HepG2 (cell line): ENCODE measurements around the gene PCDHGA1. TPM values are rescaled to one million over a fixed set of nuclear protein-coding genes. Genes with fewer than 3 reads are reported as not detected.
"Not testable (repeated sequence)": the region's sequence is repeated elsewhere in the genome, so short reads cannot be mapped to it uniquely, and the experiment has no call there.

Experiments used
- ATAC-seq: fragments of 200-7000 bp; cut with Tn5 transposase; 3 replicates; pipeline ENCODE4 v1.9.1; 2020; ENCODE audit warnings: mild to moderate bottlenecking, moderate library complexity
- BruUV-seq: library from RNA; stranded (reverse); fragments of 400-500 nt; replicated peaks from 2 replicates; lab custom pipeline; 2021; lab: Mats Ljungman, UMichigan
- CTCF ChIA-PET: fragments of 300-600 bp; formaldehyde crosslinking; extraction: SDS; loops from one replicate; lab custom pipeline; 2021; ENCODE audit warnings: low total read pairs, inconsistent platforms, low intra/inter-chr PET ratio; lab: Yijun Ruan, JAX
- POLR2A ChIA-PET: fragments of 350-600 bp; sonication (Branson Sonifier 250); formaldehyde crosslinking; loops from one replicate; lab custom pipeline; 2020; ENCODE audit warnings: antibody characterized with exemption, inconsistent platforms; lab: Yijun Ruan, JAX
- DNase-seq: peaks from one replicate; pipeline ENCODE4 v3.0.0-alpha.2; 2015; ENCODE audit warnings: low spot score
- FAIRE-seq: peaks from 3 replicates; lab custom pipeline; 2011; peaks lifted over from hg19 to GRCh38; lab: Jason Lieb, UNC
- H2AFZ ChIP-seq: one replicate; pipeline ENCODE4 v1.6.1; 2011; ENCODE audit warnings: low read length, inconsistent platforms
- H3K27ac ChIP-seq: fragments of 300-600 bp; 3 replicates; pipeline ENCODE4 v1.8.0; 2011; ENCODE audit warnings: mixed run types, mild to moderate bottlenecking, mixed read lengths, low read length, inconsistent platforms; ENCODE audit not compliant: insufficient read depth; ENCODE audit errors: extremely low read length
- H3K27me3 ChIP-seq, 2 experiments: fragments of 200-600 bp in 1 of 2; 2 replicates in 1 of 2; 3 replicates in 1 of 2; pipeline versions ENCODE4 v1.6.0 to v1.8.0; 2011; ENCODE audit warnings: low read length in 2 of 2, mild to moderate bottlenecking in 2 of 2, moderate library complexity in 2 of 2, inconsistent platforms in 1 of 2; ENCODE audit not compliant: insufficient read depth in 2 of 2, control insufficient read depth in 1 of 2
- H3K36me3 ChIP-seq, 2 experiments: fragments of 200-600 bp in 1 of 2; replicated peaks in 1 of 2; 2 replicates in 1 of 2; 3 replicates in 1 of 2; pipeline versions ENCODE4 v1.5.1 to v1.8.0; 2011; ENCODE audit warnings: low read length in 2 of 2, inconsistent platforms in 1 of 2; ENCODE audit not compliant: insufficient read depth in 2 of 2, control insufficient read depth in 1 of 2
- H3K4me1 ChIP-seq: 2 replicates; pipeline ENCODE4 v1.5.1; 2012; ENCODE audit warnings: low read length, inconsistent platforms; ENCODE audit not compliant: insufficient read depth
- H3K4me2 ChIP-seq: 2 replicates; pipeline ENCODE4 v1.6.0; 2011; ENCODE audit warnings: low read depth, low read length, inconsistent platforms
- H3K4me3 ChIP-seq, 3 experiments: fragments of 200-600 bp in 1 of 3; sonication (generic), shearing (Covaris generic) in 1 of 3; replicated peaks in 1 of 3; 2 replicates each; pipeline ENCODE4 v1.5.1; 2011 to 2016; ENCODE audit warnings: low read length in 3 of 3, inconsistent platforms in 2 of 3, low read depth in 2 of 3, mild to moderate bottlenecking in 2 of 3, control low read depth in 1 of 3, mixed read lengths in 1 of 3; ENCODE audit not compliant: insufficient read depth in 1 of 3
- H3K79me2 ChIP-seq: one replicate; pipeline ENCODE4 v1.6.1; 2011; ENCODE audit warnings: low read length, inconsistent platforms; ENCODE audit not compliant: insufficient read depth
- H3K9ac ChIP-seq: 2 replicates; pipeline ENCODE4 v1.6.0; 2011; ENCODE audit warnings: mild to moderate bottlenecking, low read depth, low read length, inconsistent platforms; ENCODE audit not compliant: insufficient read depth
- H3K9me3 ChIP-seq: 2 replicates; pipeline ENCODE4 v1.5.1; 2012; ENCODE audit warnings: mild to moderate bottlenecking, low read length
- H4K20me1 ChIP-seq: 2 replicates; pipeline ENCODE4 v1.6.0; 2011; ENCODE audit warnings: inconsistent platforms, mild to moderate bottlenecking, low read length, moderate library complexity; ENCODE audit not compliant: insufficient read depth
- FOXA1 ChIP-seq, 2 experiments: fragments of 450-650 bp in 1 of 2; sonication (generic) in 1 of 2; formaldehyde crosslinking in 1 of 2; IDR thresholded peaks; 2 replicates each; pipeline versions ENCODE4 v1.4.0 to v1.6.1; 2016 to 2020; ENCODE audit warnings: missing genetic modification reagents in 1 of 2
- NCOA5 ChIP-seq: sonication (generic); formaldehyde crosslinking; IDR thresholded peaks from 2 replicates; pipeline ENCODE4 v1.4.0; 2020; ENCODE audit warnings: missing genetic modification reagents
- NFIC ChIP-seq: IDR thresholded peaks from 2 replicates; pipeline ENCODE4 v1.6.1; 2012; ENCODE audit warnings: mild to moderate bottlenecking, low read length, inconsistent platforms
- PHF8 ChIP-seq: sonication (generic); formaldehyde crosslinking; IDR thresholded peaks from 2 replicates; pipeline ENCODE4 v1.5.0; 2020; ENCODE audit warnings: missing genetic modification reagents
- SYNCRIP ChIP-seq: fragments of 200-400 bp; formaldehyde crosslinking; IDR thresholded peaks from 2 replicates; pipeline ENCODE4 v1.6.1; 2018; ENCODE audit warnings: mild to moderate bottlenecking, low read depth, low read length; ENCODE audit not compliant: insufficient read depth
- ZBED4 ChIP-seq: sonication (generic); formaldehyde crosslinking; IDR thresholded peaks from 2 replicates; pipeline ENCODE4 v1.4.0; 2020; ENCODE audit warnings: missing genetic modification reagents, borderline replicate concordance
- ZBTB21 ChIP-seq: sonication (generic); formaldehyde crosslinking; IDR thresholded peaks from 2 replicates; pipeline ENCODE4 v1.4.0; 2020; ENCODE audit warnings: missing genetic modification reagents
- ZMYM2 ChIP-seq: sonication (generic); formaldehyde crosslinking; IDR thresholded peaks from 2 replicates; pipeline ENCODE4 v1.8.0; 2022; ENCODE audit warnings: mild to moderate bottlenecking, missing genetic modification reagents
- ZNF432 ChIP-seq: sonication (generic); formaldehyde crosslinking; IDR thresholded peaks from 2 replicates; pipeline ENCODE4 v1.5.0; 2020; ENCODE audit warnings: missing genetic modification reagents, mild to moderate bottlenecking, borderline replicate concordance
- ZNF7 ChIP-seq: IDR thresholded peaks from 2 replicates; pipeline ENCODE4 v1.6.1; 2016; ENCODE audit warnings: missing biosample characterization, missing genetic modification reagents
- WGBS: methylation state at CpG from one replicate; pipeline ENCODE4 v1.1.6; 2017; ENCODE audit warnings: low lambda C conversion rate; 5-methylcytosine and 5-hydroxymethylcytosine counted together
- in situ Hi-C: cut with HindIII; loops from 2 replicates; pipeline ENCODE4 v1.10.0; 2017; ENCODE audit warnings: low pct_unique_long_range_greater_than_20kb; ENCODE audit not compliant: extremely low pct_ligation_motif_present
- intact Hi-C: fragments of 100-400 bp; cut with micrococcal nuclease; formaldehyde crosslinking; loops from one replicate; pipeline ENCODE4 v1.10.0; 2022; ENCODE audit not compliant: unreplicated experiment
- polyA plus RNA-seq, 8 experiments: library from polyadenylated mRNA; depleted of rRNA in 3 of 8; stranded (reverse) in 7 of 8; unstranded in 1 of 8; fragments of >200 nt; fragmentation: Illumina TruSeq in 4 of 8; extraction: Trizol in 4 of 8; gene quantifications; 2 replicates each; pipeline versions ENCODE4 v1.2.1 to v1.2.3, GENCODE V29; 2011 to 2016; ENCODE audit warnings: low read depth in 4 of 8, missing spikeins in 1 of 8, mixed read lengths in 1 of 8; ENCODE audit not compliant: insufficient read depth in 1 of 8
- total RNA-seq, 5 experiments: library from RNA; depleted of rRNA; stranded (reverse); fragments of >200 nt; fragmentation: Illumina TruSeq; extraction: Trizol; gene quantifications; 2 replicates each; pipeline ENCODE4 v1.2.3, GENCODE V29; 2016; ENCODE audit warnings: low read depth in 1 of 5

PCDHGA1 gene
- total and polyA plus RNA-seq, 2 of the 13 experiments (the other 11 are each of a cell fraction or from before 2014, with no cell fraction given), result 0.31 to 0.40 TPM

- TF ChIP-seq ZBED4 (CRISPR knock-in tag) (no peak), ZNF7 (no peak), ZBTB21 (no peak), FOXA1 (IDR thresholded peaks at IDR 0.05) (no peak), FOXA1 (CRISPR knock-in tag; IDR thresholded peaks at IDR 0.05) (no peak), ZMYM2 (CRISPR knock-in tag) (no peak), NFIC (no peak), SYNCRIP (no peak), NCOA5 (CRISPR knock-in tag) (no peak), ZNF432 (CRISPR knock-in tag) (no peak), PHF8 (CRISPR knock-in tag) (no peak)
These were observed 101.0 kb downstream of the PCDHGA1 start (continued) for GRCh38 chr5:141431286-141431685.

GRCh38 chr5:141432308-141432707, 102.0 kb downstream of the PCDHGA1 start:
- H3K4me3 ChIP-seq, ATAC-seq, H2AFZ ChIP-seq, intact Hi-C loops, H3K4me1 ChIP-seq, in situ Hi-C loops, CTCF ChIA-PET, POLR2A ChIA-PET, H3K9ac ChIP-seq, H3K4me2 ChIP-seq, BruUV-seq, H4K20me1 ChIP-seq, H3K36me3 ChIP-seq, H3K27me3 ChIP-seq, FAIRE-seq, DNase-seq, H3K27ac ChIP-seq, H3K79me2 ChIP-seq: not testable (repeated sequence)
- 86% methylated on average over 8 of the region's 38 CpGs for WGBS
- peaks cover 19% of the 10 kb centered on the region; the same call in 1 of the 2 replicates for H3K9me3 ChIP-seq

- intact Hi-C loops, H3K4me2 ChIP-seq, H3K9ac ChIP-seq, ATAC-seq, POLR2A ChIA-PET, H2AFZ ChIP-seq, H3K4me1 ChIP-seq, H4K20me1 ChIP-seq, BruUV-seq, DNase-seq, H3K4me3 ChIP-seq, H3K27ac ChIP-seq, H3K27me3 ChIP-seq, H3K79me2 ChIP-seq, FAIRE-seq, H3K36me3 ChIP-seq, in situ Hi-C loops, CTCF ChIA-PET: not testable (repeated sequence)
- H3K9me3 ChIP-seq, result peaks cover 19% of the 10 kb centered on the region; the same call in 1 of the 2 replicates
- WGBS, result 82% methylated on average over 26 of the region's 29 CpGs
These were observed 102.4 kb downstream of the PCDHGA1 start for GRCh38 chr5:141432726-141433125.
